Right ventricle myocardium inferior (tissue), 1 donor: ENCODE results near the gene KCNJ12. TPM values are rescaled to one million over a fixed set of nuclear protein-coding genes. Genes with fewer than 3 reads are reported as not detected.

ENCODE experiments used
- total RNA-seq: library from RNA; stranded (reverse); fragmentation: NEBNext Ultra II Directional; extraction: Animal tissue kit (Norgen Biotek cat#: 25700); gene quantifications from one replicate; pipeline ENCODE4 v1.2.1, GENCODE V29; 2021
- donor health status: DM: no; HTN: yes; CAD: no; lungs with severe emphysema.

The KCNJ12 gene
- total RNA-seq, 1 donor from 2014 or later = 12.6 TPM

Other genes with a start within 250 kb of the KCNJ12 start
- 28.4 TPM for gene DHRS7B, start 249.4 kb upstream of the KCNJ12 start, total RNA-seq
- 35.3 TPM for gene TMEM11, start 162.2 kb upstream of the KCNJ12 start, total RNA-seq
- 21.4 TPM for gene NATD1, start 122.9 kb upstream of the KCNJ12 start, total RNA-seq
- 37.7 TPM for gene MAP2K3, start 91.6 kb upstream of the KCNJ12 start, total RNA-seq